HUES48 (cell line): ENCODE data around the gene EPAS1.

Experiments used
- H3K27ac ChIP-seq: one replicate; pipeline ENCODE4 v1.7.0; 2013; ENCODE audit warnings: low read depth, low read length, inconsistent platforms
- H3K27me3 ChIP-seq: 2 replicates; pipeline ENCODE4 v1.6.1; 2013; ENCODE audit warnings: mild to moderate bottlenecking, low read length; ENCODE audit not compliant: control insufficient read depth, insufficient read depth
- H3K36me3 ChIP-seq: 2 replicates; pipeline ENCODE4 v1.6.1; 2013; ENCODE audit warnings: low read length; ENCODE audit not compliant: control insufficient read depth, insufficient read depth
- H3K4me1 ChIP-seq: 2 replicates; pipeline ENCODE4 v1.6.1; 2013; ENCODE audit warnings: mild to moderate bottlenecking, low read length; ENCODE audit not compliant: control insufficient read depth, insufficient read depth
- H3K4me3 ChIP-seq: 2 replicates; pipeline ENCODE4 v1.5.1; 2013; ENCODE audit warnings: mild to moderate bottlenecking, low read depth, low read length
- H3K9ac ChIP-seq: 2 replicates; pipeline ENCODE4 v1.6.1; 2013; ENCODE audit warnings: mild to moderate bottlenecking, low read depth, low read length, moderate library complexity
- H3K9me3 ChIP-seq: 2 replicates; pipeline ENCODE4 v1.6.1; 2013; ENCODE audit warnings: low read length; ENCODE audit not compliant: control insufficient read depth, insufficient read depth

EPAS1 gene

DNA sequence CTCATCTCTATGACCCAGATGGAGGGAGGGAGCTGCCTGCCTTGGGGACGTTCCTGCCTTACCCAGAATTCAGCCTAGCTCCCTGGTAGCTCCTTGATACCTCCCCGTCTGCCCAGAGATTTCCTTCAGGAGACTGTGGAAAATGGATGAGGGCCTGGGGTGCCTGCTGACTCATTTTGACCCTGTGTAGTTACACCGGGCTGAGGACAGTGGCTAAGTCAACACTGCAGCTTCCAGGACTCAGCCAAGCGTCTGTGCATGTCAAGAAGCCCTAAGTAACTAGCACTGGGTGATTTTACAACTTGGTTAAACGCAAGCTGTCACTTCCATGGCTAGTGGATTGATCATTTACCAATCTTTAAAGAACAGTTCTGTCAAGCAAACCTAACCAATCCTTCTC, 23.3 kb upstream of the EPAS1 start:
- Histone ChIP-seq H3K27me3 (0 out of 2 replicates have a peak, but pooled peaks cover 5% of the 10 kb centered on the region), H3K9ac (no peak overlapping the region), H3K9me3 (no peaks in the 10 kb centered on the region), H3K27ac (no peak overlapping the region), H3K4me1 (peaks cover 8% of the 10 kb centered on the region), H3K36me3 (no peaks in the 10 kb centered on the region), H3K4me3 (no peak overlapping the region)

- H3K4me3 ChIP-seq, result no peak overlapping the region
- H3K27me3 ChIP-seq, result 0 out of 2 replicates have a peak, but pooled peaks cover 5% of the 10 kb centered on the region
- H3K9me3 ChIP-seq, result no peaks in the 10 kb centered on the region
- no peak overlapping the region for H3K27ac ChIP-seq
- no peak overlapping the region for H3K9ac ChIP-seq
- H3K36me3 ChIP-seq, result no peaks in the 10 kb centered on the region
- peaks cover 5% of the 10 kb centered on the region for H3K4me1 ChIP-seq
These were observed 22.6 kb upstream of the EPAS1 start for GRCh38 chr2:46274586-46274985.

GRCh38 chr2:46275995-46276394, 21.2 kb upstream of the EPAS1 start:
- H3K27me3 ChIP-seq, result 0 out of 2 replicates have a peak, but pooled peaks cover 5% of the 10 kb centered on the region
- no peaks in the 10 kb centered on the region for H3K36me3 ChIP-seq
- no peaks in the 10 kb centered on the region for H3K9me3 ChIP-seq
- no peak overlapping the region for H3K4me3 ChIP-seq
- no peak overlapping the region for H3K9ac ChIP-seq
- no peaks in the 10 kb centered on the region for H3K4me1 ChIP-seq
- no peak overlapping the region for H3K27ac ChIP-seq

DNA sequence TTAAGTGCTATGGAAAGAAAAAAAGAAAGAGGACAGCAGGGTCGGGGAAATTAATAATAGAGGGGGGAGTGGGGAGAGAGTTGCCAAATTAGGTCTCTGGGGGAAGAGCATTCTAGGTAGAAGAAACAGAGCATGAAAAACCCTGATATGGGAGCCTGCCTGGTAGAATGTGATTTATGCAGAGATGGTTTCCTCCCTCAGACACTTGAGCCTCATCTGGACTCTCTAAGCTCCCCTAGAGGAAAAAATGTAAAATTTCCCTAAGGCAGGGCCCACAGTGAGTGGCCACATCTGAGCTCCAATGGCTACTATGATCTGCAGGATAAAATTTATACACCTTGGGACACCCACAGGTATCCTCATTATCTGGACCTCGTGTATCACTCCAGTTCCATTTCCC, 20.6 kb upstream of the EPAS1 start:
- no peak overlapping the region for H3K9ac ChIP-seq
- no peaks in the 10 kb centered on the region for H3K4me1 ChIP-seq
- H3K27me3 ChIP-seq, result 0 out of 2 replicates have a peak, but pooled peaks cover 5% of the 10 kb centered on the region
- no peaks in the 10 kb centered on the region for H3K9me3 ChIP-seq
- no peaks in the 10 kb centered on the region for H3K36me3 ChIP-seq
- H3K4me3 ChIP-seq, result no peak overlapping the region
- H3K27ac ChIP-seq, result no peak overlapping the region

DNA sequence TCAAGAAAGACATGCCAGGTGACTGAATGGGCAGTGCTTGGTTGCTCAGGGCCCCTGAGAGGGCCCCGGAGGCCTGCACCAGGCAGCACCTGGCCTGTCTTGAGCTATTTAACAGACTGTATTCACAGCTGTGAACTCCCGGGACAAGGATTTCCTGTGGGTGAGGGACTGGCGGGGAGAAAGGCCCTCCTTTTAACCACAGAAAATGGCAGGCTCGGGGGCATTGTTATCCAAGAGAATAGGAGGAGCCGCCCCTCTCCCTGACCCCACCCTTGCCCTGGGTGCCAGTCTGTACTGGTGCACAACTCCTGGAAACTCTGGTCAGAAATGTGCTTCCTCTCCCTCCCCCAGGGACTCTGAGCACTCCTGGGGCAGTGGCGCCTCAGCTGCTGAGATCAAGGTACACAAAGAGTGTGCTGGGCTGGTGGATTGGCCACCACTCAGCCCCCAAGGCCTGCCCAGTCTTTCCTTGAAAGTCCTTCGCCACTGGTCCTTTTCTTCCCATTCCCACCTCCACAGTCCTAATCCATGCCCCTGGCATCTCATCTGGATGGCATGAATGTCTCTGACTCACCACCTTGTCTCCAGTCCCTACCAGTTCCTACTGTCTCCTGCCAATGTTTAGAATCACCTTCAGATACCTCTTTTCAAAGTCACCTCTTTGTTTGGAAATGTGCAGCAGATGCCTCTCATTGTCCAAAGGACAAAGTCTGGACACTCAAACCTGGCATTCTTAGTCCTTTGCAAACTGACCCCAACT, 19.6 kb upstream of the EPAS1 start:
- H3K9me3 ChIP-seq, result no peaks in the 10 kb centered on the region
- 0 out of 2 replicates have a peak, but pooled peaks cover 5% of the 10 kb centered on the region for H3K27me3 ChIP-seq
- no peaks in the 10 kb centered on the region for H3K4me1 ChIP-seq
- no peak overlapping the region for H3K9ac ChIP-seq
- no peaks in the 10 kb centered on the region for H3K36me3 ChIP-seq
- no peak overlapping the region for H3K4me3 ChIP-seq
- H3K27ac ChIP-seq, result no peak overlapping the region

- no peaks in the 10 kb centered on the region for H3K9me3 ChIP-seq
- H3K36me3 ChIP-seq, result no peaks in the 10 kb centered on the region
- H3K4me3 ChIP-seq, result no peak overlapping the region
- H3K4me1 ChIP-seq, result no peaks in the 10 kb centered on the region
- H3K9ac ChIP-seq, result no peak overlapping the region
- no peak overlapping the region for H3K27ac ChIP-seq
- H3K27me3 ChIP-seq, result 0 out of 2 replicates have a peak, but pooled peaks cover 5% of the 10 kb centered on the region
These were observed 18.3 kb upstream of the EPAS1 start for GRCh38 chr2:46278952-46279351.

- Histone ChIP-seq H3K27me3 (0 out of 2 replicates have a peak, but pooled peaks cover 5% of the 10 kb centered on the region), H3K4me3 (no peak overlapping the region), H3K9me3 (no peaks in the 10 kb centered on the region), H3K36me3 (no peaks in the 10 kb centered on the region), H3K27ac (no peak overlapping the region), H3K4me1 (0 out of 2 replicates have a peak, but pooled peaks cover 3% of the 10 kb centered on the region), H3K9ac (no peak overlapping the region)
These were observed 15.3 kb upstream of the EPAS1 start for GRCh38 chr2:46281939-46282338.

GRCh38 chr2:46283693-46284092, 13.5 kb upstream of the EPAS1 start:
- Histone ChIP-seq H3K27me3 (no peaks in the 10 kb centered on the region), H3K9ac (no peak overlapping the region), H3K27ac (no peak overlapping the region), H3K9me3 (no peaks in the 10 kb centered on the region), H3K4me1 (0 out of 2 replicates have a peak, but pooled peaks cover 3% of the 10 kb centered on the region), H3K4me3 (no peak overlapping the region), H3K36me3 (no peaks in the 10 kb centered on the region)

GRCh38 chr2:46284260-46284659, 12.9 kb upstream of the EPAS1 start:
- H3K27me3 ChIP-seq, result no peaks in the 10 kb centered on the region
- H3K27ac ChIP-seq, result no peak overlapping the region
- H3K4me3 ChIP-seq, result no peak overlapping the region

DNA sequence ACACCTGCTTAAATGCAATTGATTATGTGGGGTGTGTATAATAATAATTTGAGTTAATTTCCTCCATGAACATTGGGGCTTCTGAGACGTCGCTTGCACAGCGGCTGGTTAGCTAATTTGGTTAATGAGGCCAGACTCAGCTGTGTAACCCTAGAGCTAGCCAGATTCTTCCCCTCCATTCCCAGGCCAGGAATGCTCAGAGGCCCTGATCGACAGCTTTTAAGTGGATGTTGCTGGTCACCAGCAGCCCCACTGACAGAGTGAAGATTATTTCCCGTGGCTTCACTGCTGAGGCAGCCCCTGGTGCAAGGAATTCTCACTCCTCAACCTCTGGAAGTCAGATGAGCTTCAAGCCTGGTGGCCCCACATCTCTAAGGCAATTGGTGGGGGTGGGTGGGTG, 12.4 kb upstream of the EPAS1 start:
- Histone ChIP-seq H3K36me3 (no peaks in the 10 kb centered on the region), H3K27me3 (no peaks in the 10 kb centered on the region), H3K9ac (no peak overlapping the region), H3K27ac (no peak overlapping the region), H3K9me3 (no peaks in the 10 kb centered on the region), H3K4me1 (0 out of 2 replicates have a peak, but pooled peaks cover 3% of the 10 kb centered on the region), H3K4me3 (no peak overlapping the region)

More at GRCh38 chr2:46284260-46284659, 12.9 kb upstream of the EPAS1 start:
- H3K9ac ChIP-seq, result no peak overlapping the region
- H3K4me1 ChIP-seq, result 0 out of 2 replicates have a peak, but pooled peaks cover 3% of the 10 kb centered on the region
- no peaks in the 10 kb centered on the region for H3K9me3 ChIP-seq
- no peaks in the 10 kb centered on the region for H3K36me3 ChIP-seq

DNA sequence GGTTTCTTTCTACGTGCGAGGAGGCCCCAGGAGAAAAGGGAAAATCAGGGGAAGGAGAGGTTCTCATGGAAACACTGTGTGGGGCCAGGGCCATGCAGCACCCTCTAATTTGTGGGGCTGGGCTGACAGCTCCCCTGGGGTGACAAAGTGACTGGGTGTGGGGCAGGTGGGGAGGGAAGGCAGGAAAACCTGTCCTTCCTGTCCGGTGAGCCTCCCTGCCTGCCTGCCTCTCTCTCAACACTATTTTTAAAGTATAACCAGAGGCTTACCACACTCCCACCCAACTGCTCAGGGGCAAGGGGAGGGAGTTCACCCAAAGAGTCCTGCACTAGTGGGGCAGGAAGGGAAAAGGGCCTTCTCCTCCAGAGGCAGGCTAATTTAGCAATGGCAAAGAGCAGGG, 10.5 kb upstream of the EPAS1 start:
- H3K9ac ChIP-seq, result no peak overlapping the region
- no peaks in the 10 kb centered on the region for H3K9me3 ChIP-seq
- 0 out of 2 replicates have a peak, but pooled peaks cover 3% of the 10 kb centered on the region for H3K4me1 ChIP-seq
- H3K4me3 ChIP-seq, result no peak overlapping the region
- H3K27ac ChIP-seq, result no peak overlapping the region
- no peaks in the 10 kb centered on the region for H3K36me3 ChIP-seq
- no peaks in the 10 kb centered on the region for H3K27me3 ChIP-seq
